ENCODE data around the gene RAD9A.

RAD9A gene

GRCh38 chr11:67373648-67374570, 17.9 kb upstream of the RAD9A start:
- peak; percentile 52 for DNase-seq (ENCODE audit: low spot score)

GRCh38 chr11:67374571-67375281, 17.1 kb upstream of the RAD9A start:
- DNase-seq (ENCODE audit: low spot score), result no peak

GRCh38 chr11:67375320-67376055, 16.3 kb upstream of the RAD9A start:
- DNase-seq (ENCODE audit: low spot score), result no peak

- DNase-seq (ENCODE audit: low spot score), result no peak
Measured at GRCh38 chr11:67376063-67376820, 15.5 kb upstream of the RAD9A start.

GRCh38 chr11:67376873-67377808, 14.6 kb upstream of the RAD9A start:
- no peak for DNase-seq (ENCODE audit: low spot score)

GRCh38 chr11:67378544-67378943, 13.2 kb upstream of the RAD9A start:
- DNase-seq (ENCODE audit: low spot score), result no peak

- DNase-seq (ENCODE audit: low spot score), result no peak
Measured at GRCh38 chr11:67379061-67380058, 12.4 kb upstream of the RAD9A start.

- DNase-seq (ENCODE audit: low spot score), result no peak
Measured at GRCh38 chr11:67381244-67381972, 10.4 kb upstream of the RAD9A start.

- peak; percentile 77 for DNase-seq (ENCODE audit: low spot score)
Measured at GRCh38 chr11:67382276-67383136, 9.3 kb upstream of the RAD9A start.

GRCh38 chr11:67384851-67385366, 6.9 kb upstream of the RAD9A start:
- DNase-seq (ENCODE audit: low spot score), result no peak

- no peak for DNase-seq (ENCODE audit: low spot score)
Measured at GRCh38 chr11:67387069-67387468, 4.7 kb upstream of the RAD9A start.

GRCh38 chr11:67387518-67387917, 4.3 kb upstream of the RAD9A start:
- DNase-seq (ENCODE audit: low spot score), result no peak

- DNase-seq (ENCODE audit: low spot score), result peak; percentile 51
Measured at GRCh38 chr11:67389477-67389876, 2.3 kb upstream of the RAD9A start.

- no peak for DNase-seq (ENCODE audit: low spot score)
Measured at GRCh38 chr11:67390947-67391303, 861 bp upstream of the RAD9A start.

- DNase-seq (ENCODE audit: low spot score), result no peak
Measured at GRCh38 chr11:67392183-67392715, 463 bp downstream of the RAD9A start.

- no peak for DNase-seq (ENCODE audit: low spot score)
Measured at GRCh38 chr11:67393437-67393836, 1.7 kb downstream of the RAD9A start.

GRCh38 chr11:67393990-67394389, 2.2 kb downstream of the RAD9A start:
- no peak for DNase-seq (ENCODE audit: low spot score)
